ENCODE data around the gene SMAP1.

The SMAP1 gene

GRCh38 chr6:70790483-70791224 lies 123.0 kb downstream of the SMAP1 start:
- intact Hi-C loops (cut with DNase I; ENCODE audit: low total_unique reads) = no loop called here
- no peak for DNase-seq
- H3K4me1 ChIP-seq = no peaks in the 10 kb centered on the region
- no peaks in the 10 kb centered on the region for H3K27me3 ChIP-seq
- H3K9me3 ChIP-seq = no peaks in the 10 kb centered on the region
- H3K36me3 ChIP-seq = no peaks in the 10 kb centered on the region
- no peak overlapping the region for H3K4me3 ChIP-seq
- no peak for TF ChIP-seq CTCF (IDR thresholded peaks at IDR 0.05)
- no peak overlapping the region for H3K27ac ChIP-seq

- no peak overlapping the region for H3K4me3 ChIP-seq
- no peaks in the 10 kb centered on the region for H3K9me3 ChIP-seq
- H3K4me1 ChIP-seq = no peaks in the 10 kb centered on the region
- H3K36me3 ChIP-seq = no peaks in the 10 kb centered on the region
- TF ChIP-seq CTCF (IDR thresholded peaks at IDR 0.05) = no peak
- H3K27ac ChIP-seq = no peak overlapping the region
- no peaks in the 10 kb centered on the region for H3K27me3 ChIP-seq
- DNase-seq = no peak
- intact Hi-C loops (cut with DNase I; ENCODE audit: low total_unique reads) = no loop called here
Observed at GRCh38 chr6:70797625-70798024, 129.9 kb downstream of the SMAP1 start.

GRCh38 chr6:70806086-70806485 lies 138.4 kb downstream of the SMAP1 start:
- no peaks in the 10 kb centered on the region for H3K9me3 ChIP-seq
- H3K27ac ChIP-seq = no peak overlapping the region
- H3K4me1 ChIP-seq = no peaks in the 10 kb centered on the region
- intact Hi-C loops (cut with DNase I; ENCODE audit: low total_unique reads) = no loop called here
- H3K4me3 ChIP-seq = no peak overlapping the region
- TF ChIP-seq CTCF (IDR thresholded peaks at IDR 0.05) = no peak
- no peak for DNase-seq
- H3K36me3 ChIP-seq = peaks cover 9 to 13% (median 10%) of the 10 kb centered on the region in 3 donors
- H3K27me3 ChIP-seq = no peaks in the 10 kb centered on the region

GRCh38 chr6:70811788-70812187 lies 144.1 kb downstream of the SMAP1 start:
- intact Hi-C loops (cut with DNase I; ENCODE audit: low total_unique reads) = no loop called here
- Histone ChIP-seq H3K27me3 (no peaks in the 10 kb centered on the region), H3K9me3 (no peaks in the 10 kb centered on the region), H3K4me1 (no peaks in the 10 kb centered on the region), H3K36me3 (no peaks in the 10 kb centered on the region), H3K27ac (no peak overlapping the region), H3K4me3 (no peak overlapping the region)
- no peak for TF ChIP-seq CTCF (IDR thresholded peaks at IDR 0.05)
- DNase-seq = no peak

- no peak overlapping the region for H3K27ac ChIP-seq
- no peaks in the 10 kb centered on the region for H3K36me3 ChIP-seq
- DNase-seq = no peak
- intact Hi-C loops (cut with DNase I; ENCODE audit: low total_unique reads) = no loop called here
- H3K4me3 ChIP-seq = no peak overlapping the region
- no peaks in the 10 kb centered on the region for H3K4me1 ChIP-seq
- no peaks in the 10 kb centered on the region for H3K9me3 ChIP-seq
- no peaks in the 10 kb centered on the region for H3K27me3 ChIP-seq
- no peak for TF ChIP-seq CTCF (IDR thresholded peaks at IDR 0.05)
Observed at GRCh38 chr6:70813885-70814284, 146.2 kb downstream of the SMAP1 start.

- intact Hi-C loops (cut with DNase I; ENCODE audit: low total_unique reads) = no loop called here
- H3K4me3 ChIP-seq = no peak overlapping the region
- no peak for TF ChIP-seq CTCF (IDR thresholded peaks at IDR 0.05)
Observed at GRCh38 chr6:70819646-70820045, 152.0 kb downstream of the SMAP1 start.

More at GRCh38 chr6:70819646-70820045, 152.0 kb downstream of the SMAP1 start:
- no peak overlapping the region for H3K27ac ChIP-seq
- no peaks in the 10 kb centered on the region for H3K36me3 ChIP-seq
- no peaks in the 10 kb centered on the region for H3K27me3 ChIP-seq
- H3K9me3 ChIP-seq = no peaks in the 10 kb centered on the region
- no peaks in the 10 kb centered on the region for H3K4me1 ChIP-seq
- DNase-seq = no peak
